ENCODE results near the gene GPC6. TPM values are rescaled to one million over a fixed set of nuclear protein-coding genes. Genes with fewer than 3 reads are reported as not detected.

GPC6 gene
- polyA plus RNA-seq, 2 of the 4 experiments (the other 2 are of a cell fraction): 8.0 to 14.4 TPM

DNA sequence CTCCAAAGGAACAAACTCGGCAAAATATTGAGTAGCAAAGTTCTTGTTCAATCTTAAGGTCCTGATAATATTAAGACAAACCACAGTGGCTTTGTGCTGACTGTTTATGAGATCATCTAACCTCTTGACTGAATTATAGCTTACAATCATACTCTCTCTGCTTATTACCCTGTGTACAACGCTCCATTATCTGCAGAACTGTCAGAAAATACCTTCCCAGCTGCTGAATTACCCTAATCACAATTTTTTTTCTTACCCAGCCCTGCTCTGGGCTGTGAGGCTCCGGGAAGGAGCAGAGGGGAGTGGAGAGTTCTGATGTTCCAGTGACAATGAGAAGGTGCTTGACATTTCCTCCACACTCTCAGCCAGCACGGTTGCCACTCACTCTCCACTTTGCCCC lies 1188.1 kb downstream of the GPC6 start:
- DNase-seq (ENCODE audit: low read depth in 1 of 2, low spot score in 1 of 2) (no peak), FAIRE-seq (no peak), ATAC-seq (no peak)
- no peak overlapping the region for H3K4me3 ChIP-seq
- TF ChIP-seq JUN (IDR thresholded peaks at IDR 0.05): no peak
- no peak for TF ChIP-seq RARB (CRISPR knock-in tag; IDR thresholded peaks at IDR 0.05)
- no peak for TF ChIP-seq EHF (CRISPR knock-in tag; IDR thresholded peaks at IDR 0.05)
- no peak for TF ChIP-seq ATOH8 (CRISPR knock-in tag; IDR thresholded peaks at IDR 0.05; ENCODE audit: low read depth)
- TF ChIP-seq, protein P1, sequence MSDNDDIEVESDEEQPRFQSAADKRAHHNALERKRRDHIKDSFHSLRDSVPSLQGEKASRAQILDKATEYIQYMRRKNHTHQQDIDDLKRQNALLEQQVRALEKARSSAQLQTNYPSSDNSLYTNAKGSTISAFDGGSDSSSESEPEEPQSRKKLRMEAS (IDR thresholded peaks at IDR 0.05): no peak
- no peak for TF ChIP-seq TP53 (CRISPR knock-in tag; IDR thresholded peaks at IDR 0.05)
- TF ChIP-seq SMC3 (IDR thresholded peaks at IDR 0.05): no peak
- no peak for TF ChIP-seq NPAS2 (CRISPR knock-in tag; IDR thresholded peaks at IDR 0.05; ENCODE audit: borderline replicate concordance)
- no peak for TF ChIP-seq PHF8 (IDR thresholded peaks at IDR 0.05; ENCODE audit: borderline replicate concordance, low read depth)
- no peak for TF ChIP-seq REST (IDR thresholded peaks at IDR 0.05)
- no peak for TF ChIP-seq CBX2 (IDR thresholded peaks at IDR 0.05; ENCODE audit: borderline replicate concordance, low read depth)
- TF ChIP-seq HMGXB4 (CRISPR knock-in tag; IDR thresholded peaks at IDR 0.05; ENCODE audit: borderline replicate concordance): no peak
- no peak for TF ChIP-seq NR3C1 (IDR thresholded peaks at IDR 0.05)
- TF ChIP-seq RFX5 (IDR thresholded peaks at IDR 0.05): no peak
- no peak for TF ChIP-seq HOXB13 (CRISPR knock-in tag; IDR thresholded peaks at IDR 0.05; ENCODE audit: low read depth)
- no peak for TF ChIP-seq KDM1A (IDR thresholded peaks at IDR 0.05; ENCODE audit: low read depth)
- no peak for TF ChIP-seq POLR2AphosphoS2 (conservative IDR thresholded peaks at IDR 0.05; ENCODE audit: low read length)
- H3K27ac ChIP-seq: no peak overlapping the region
- H3K4me1 ChIP-seq: no peaks in the 10 kb centered on the region
- WGBS (ENCODE audit: missing lambda C conversion rate): 10% methylated on average over 4 of the region's 4 CpGs
- CTCF ChIA-PET: interaction anchor here (1.4 kb wide), 1 partner anchor 9 kb away, joined by 4 read pairs; no protein-coding TSS in a partner anchor
- no peak overlapping the region for H3K4me2 ChIP-seq
- POLR2A ChIA-PET: no interaction called here
- H3K9me3 ChIP-seq: no peaks in the 10 kb centered on the region

GRCh38 chr13:94415500-94416237 lies 1189.1 kb downstream of the GPC6 start:
- TF ChIP-seq RARB (CRISPR knock-in tag; IDR thresholded peaks at IDR 0.05) (no peak), ZSCAN20 (CRISPR knock-in tag; IDR thresholded peaks at IDR 0.05) (no peak), SMC3 (IDR thresholded peaks at IDR 0.05) (no peak), NPAS2 (CRISPR knock-in tag; IDR thresholded peaks at IDR 0.05; ENCODE audit: borderline replicate concordance) (no peak), HMGXB4 (CRISPR knock-in tag; IDR thresholded peaks at IDR 0.05; ENCODE audit: borderline replicate concordance) (no peak), CBX2 (IDR thresholded peaks at IDR 0.05; ENCODE audit: borderline replicate concordance, low read depth) (no peak)
- TF ChIP-seq, protein P2, sequence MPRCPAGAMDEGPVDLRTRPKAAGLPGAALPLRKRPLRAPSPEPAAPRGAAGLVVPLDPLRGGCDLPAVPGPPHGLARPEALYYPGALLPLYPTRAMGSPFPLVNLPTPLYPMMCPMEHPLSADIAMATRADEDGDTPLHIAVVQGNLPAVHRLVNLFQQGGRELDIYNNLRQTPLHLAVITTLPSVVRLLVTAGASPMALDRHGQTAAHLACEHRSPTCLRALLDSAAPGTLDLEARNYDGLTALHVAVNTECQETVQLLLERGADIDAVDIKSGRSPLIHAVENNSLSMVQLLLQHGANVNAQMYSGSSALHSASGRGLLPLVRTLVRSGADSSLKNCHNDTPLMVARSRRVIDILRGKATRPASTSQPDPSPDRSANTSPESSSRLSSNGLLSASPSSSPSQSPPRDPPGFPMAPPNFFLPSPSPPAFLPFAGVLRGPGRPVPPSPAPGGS (IDR thresholded peaks at IDR 0.05): no peak
- no peak for FAIRE-seq
- POLR2A ChIA-PET: no interaction called here

More at GRCh38 chr13:94415500-94416237, 1189.1 kb downstream of the GPC6 start:
- H3K9me3 ChIP-seq: no peaks in the 10 kb centered on the region
- DNase-seq (ENCODE audit: low read depth in 1 of 2, low spot score in 1 of 2) (no peak), ATAC-seq (no peak)
- no peak overlapping the region for H3K4me3 ChIP-seq
- WGBS (ENCODE audit: missing lambda C conversion rate): 44% methylated on average over 7 of the region's 7 CpGs
- no peak overlapping the region for H3K4me2 ChIP-seq
- H3K4me1 ChIP-seq: no peaks in the 10 kb centered on the region
- H3K27ac ChIP-seq: no peak overlapping the region
- CTCF ChIA-PET: interaction anchor here (1.4 kb wide), 1 partner anchor 8 kb away, joined by 4 read pairs; no protein-coding TSS in a partner anchor

Data from A549 (cell line).